ENCODE data around the gene STIL.
A peak's percentile ranks its signal among the peaks of the same experiment; 100 is the strongest.
"Not testable (repeated sequence)": the region's sequence is repeated elsewhere in the genome, so short reads cannot be mapped to it uniquely, and the experiment has no call there.

STIL gene

GRCh38 chr1:47313915-47314664 lies at the start of gene STIL:
TSS of gene STIL (minus strand) at chr1:47314147. CDS start at chr1:47310319, 3,828 bp downstream.
- peak; percentile 98 for DNase-seq

- no peak for DNase-seq
Measured at GRCh38 chr1:47362828-47363227, 48.9 kb upstream of the STIL start.

- DNase-seq, result no peak
Measured at GRCh38 chr1:47361380-47361779, 47.4 kb upstream of the STIL start.

- DNase-seq, result no peak
Measured at GRCh38 chr1:47351305-47351704, 37.4 kb upstream of the STIL start.

GRCh38 chr1:47348246-47348645 lies 34.3 kb upstream of the STIL start:
- no peak for DNase-seq

- DNase-seq, result no peak
Measured at GRCh38 chr1:47347735-47348134, 33.8 kb upstream of the STIL start.

- not testable (repeated sequence) for DNase-seq
Measured at GRCh38 chr1:47346979-47347378, 33.0 kb upstream of the STIL start.

- DNase-seq, result no peak
Measured at GRCh38 chr1:47340227-47340626, 26.3 kb upstream of the STIL start.

- no peak for DNase-seq
Measured at GRCh38 chr1:47338249-47339077, 24.5 kb upstream of the STIL start.

GRCh38 chr1:47337350-47337749 lies 23.4 kb upstream of the STIL start:
- no peak for DNase-seq

- DNase-seq, result no peak
Measured at GRCh38 chr1:47334765-47335435, 21.0 kb upstream of the STIL start.

GRCh38 chr1:47333922-47334764 lies 20.2 kb upstream of the STIL start:
- DNase-seq, result peak; percentile 63 to 72

- DNase-seq, result peak; percentile 76 to 83
Measured at GRCh38 chr1:47333578-47333921, 19.6 kb upstream of the STIL start, which contains the start of gene CMPK1. TSS of gene CMPK1 (plus strand) at chr1:47333790. CDS start at chr1:47333946, 156 bp downstream.

- no peak for DNase-seq
Measured at GRCh38 chr1:47332779-47333577, 19.0 kb upstream of the STIL start.

GRCh38 chr1:47331875-47332274 lies 17.9 kb upstream of the STIL start:
- DNase-seq, result no peak

- no peak for DNase-seq
Measured at GRCh38 chr1:47330212-47330611, 16.3 kb upstream of the STIL start.

- no peak for DNase-seq
Measured at GRCh38 chr1:47328992-47329391, 15.0 kb upstream of the STIL start.

- DNase-seq, result no peak
Measured at GRCh38 chr1:47326271-47326670, 12.3 kb upstream of the STIL start.

- no peak for DNase-seq
Measured at GRCh38 chr1:47325528-47325927, 11.6 kb upstream of the STIL start.

- DNase-seq, result no peak
Measured at GRCh38 chr1:47324682-47325081, 10.7 kb upstream of the STIL start.

- no peak for DNase-seq
Measured at GRCh38 chr1:47323599-47324031, 9.7 kb upstream of the STIL start.

- not testable (repeated sequence) for DNase-seq
Measured at GRCh38 chr1:47319968-47320367, 6.0 kb upstream of the STIL start.
